Endothelial cell of umbilical vein (primary cell): ENCODE measurements around the gene BMP2K. TPM values are rescaled to one million over a fixed set of nuclear protein-coding genes. Genes with fewer than 3 reads are reported as not detected.

Experiments
- BruUV-seq: library from RNA; stranded (reverse); fragments of 400-500 nt; replicated peaks from 2 replicates; lab custom pipeline; 2021; lab: Mats Ljungman, UMichigan
- CTCF ChIA-PET: fragments of 300-600, 350-600 bp; sonication (Branson Sonifier 250); formaldehyde crosslinking; loops from one replicate; lab custom pipeline; 2021; ENCODE audit warnings: antibody characterized with exemption, inconsistent platforms; lab: Charles Lee
- POLR2A ChIA-PET: fragments of 300-600, 350-600 bp; sonication (Branson Sonifier 250); formaldehyde crosslinking; loops from one replicate; lab custom pipeline; 2021; ENCODE audit warnings: antibody characterized with exemption, inconsistent platforms; lab: Charles Lee
- DNase-seq: peaks from one replicate; pipeline ENCODE4 v3.0.0-alpha.2; 2011; ENCODE audit warnings: low read depth, low spot score
- FAIRE-seq: peaks from 2 replicates; lab custom pipeline; 2011; peaks lifted over from hg19 to GRCh38; lab: Jason Lieb, UNC
- H2AFZ ChIP-seq: 2 replicates; pipeline ENCODE4 v1.6.0; 2012; ENCODE audit warnings: low read depth, low read length, control low read depth, inconsistent platforms
- H3K27ac ChIP-seq: 2 replicates; pipeline ENCODE4 v1.5.1; 2011; ENCODE audit warnings: low read depth, mild to moderate bottlenecking, control low read depth, low read length, moderate library complexity; ENCODE audit not compliant: insufficient read depth
- H3K27me3 ChIP-seq, 2 experiments: 2 replicates each; pipeline versions ENCODE4 v1.6.0 to v1.6.1; 2011; ENCODE audit warnings: low read length in 2 of 2, mixed read lengths in 1 of 2; ENCODE audit not compliant: control insufficient read depth in 2 of 2, insufficient read depth in 2 of 2
- H3K36me3 ChIP-seq, 2 experiments: 2 replicates in 1 of 2; 3 replicates in 1 of 2; pipeline ENCODE4 v1.5.1; 2011; ENCODE audit warnings: low read length in 2 of 2, mild to moderate bottlenecking in 1 of 2, moderate library complexity in 1 of 2; ENCODE audit not compliant: control insufficient read depth in 2 of 2, insufficient read depth in 2 of 2; ENCODE audit errors: extremely low read depth in 1 of 2
- H3K4me1 ChIP-seq: 3 replicates; pipeline ENCODE4 v1.5.1; 2011; ENCODE audit warnings: mild to moderate bottlenecking, low read length; ENCODE audit not compliant: control insufficient read depth, insufficient read depth; ENCODE audit errors: extremely low read depth
- H3K4me2 ChIP-seq: 2 replicates; pipeline ENCODE4 v1.6.1; 2011; ENCODE audit warnings: low read length, control low read depth, mixed read lengths; ENCODE audit not compliant: insufficient read depth
- H3K4me3 ChIP-seq, 3 experiments: fragments of 200-600 bp in 1 of 3; sonication (generic), shearing (Covaris generic) in 1 of 3; replicated peaks in 1 of 3; 2 replicates each; pipeline ENCODE4 v1.5.1; 2011 to 2016; ENCODE audit warnings: control low read depth in 3 of 3, low read length in 3 of 3, mild to moderate bottlenecking in 2 of 3, inconsistent platforms in 1 of 3, low read depth in 1 of 3, moderate library complexity in 1 of 3; ENCODE audit not compliant: insufficient read depth in 1 of 3
- H3K79me2 ChIP-seq: 2 replicates; pipeline ENCODE4 v1.6.0; 2012; ENCODE audit warnings: low read length, inconsistent platforms; ENCODE audit not compliant: control insufficient read depth, insufficient read depth
- H3K9ac ChIP-seq: replicated peaks from 2 replicates; pipeline ENCODE3; 2011; ENCODE audit warnings: low read length, control low read depth; ENCODE audit not compliant: insufficient read depth; ENCODE audit errors: extremely low read depth
- H3K9me1 ChIP-seq: replicated peaks from 3 replicates; pipeline ENCODE4 v1.6.0; 2011; ENCODE audit warnings: mild to moderate bottlenecking, low read length; ENCODE audit not compliant: control insufficient read depth, insufficient read depth; ENCODE audit errors: extremely low read depth
- H3K9me3 ChIP-seq: replicated peaks from 2 replicates; pipeline ENCODE4 v1.5.1; 2012; ENCODE audit warnings: low read length, inconsistent platforms; ENCODE audit not compliant: control insufficient read depth, insufficient read depth
- H4K20me1 ChIP-seq: replicated peaks from 2 replicates; pipeline ENCODE3; 2011; ENCODE audit warnings: mild to moderate bottlenecking, low read length; ENCODE audit not compliant: control insufficient read depth, insufficient read depth; ENCODE audit errors: extremely low read depth
- CTCF ChIP-seq, 2 donors: IDR thresholded peaks; 1 replicate in 1 of 2; 2 replicates in 1 of 2; pipeline ENCODE4 v1.5.1; 2011; ENCODE audit warnings: low read length in 2 of 2, mild to moderate bottlenecking in 2 of 2, moderate library complexity in 2 of 2, control low read depth in 1 of 2, inconsistent platforms in 1 of 2, low read depth in 1 of 2; ENCODE audit not compliant: insufficient read depth in 1 of 2; ENCODE audit errors: extremely low read depth in 1 of 2
- EZH2 ChIP-seq: IDR thresholded peaks from 2 replicates; pipeline ENCODE4 v1.6.1; 2012; ENCODE audit warnings: borderline replicate concordance, low read depth, mild to moderate bottlenecking, moderate library complexity, low read length, inconsistent platforms; ENCODE audit not compliant: severe bottlenecking
- FOS ChIP-seq: IDR thresholded peaks from 2 replicates; pipeline ENCODE4 v1.6.1; 2011; ENCODE audit warnings: mild to moderate bottlenecking, low read length, moderate library complexity, borderline replicate concordance; ENCODE audit not compliant: insufficient read depth
- GATA2 ChIP-seq: IDR thresholded peaks from 2 replicates; pipeline ENCODE4 v1.7.0; 2011; ENCODE audit warnings: low read depth, mild to moderate bottlenecking, moderate library complexity, mixed read lengths, low read length; ENCODE audit not compliant: insufficient read length, insufficient read depth
- JUN ChIP-seq: IDR thresholded peaks from 2 replicates; pipeline ENCODE4 v1.6.1; 2011; ENCODE audit warnings: borderline replicate concordance, low read depth; ENCODE audit not compliant: insufficient read length, insufficient read depth
- MYC ChIP-seq: IDR thresholded peaks from one replicate; pipeline ENCODE4 v1.6.1; 2011; ENCODE audit warnings: mild to moderate bottlenecking, low read depth, low read length
- POLR2A ChIP-seq: IDR thresholded peaks from 2 replicates; pipeline ENCODE4 v1.6.1; 2012; ENCODE audit warnings: low read depth, mild to moderate bottlenecking, control low read depth, low read length
- POLR2AphosphoS5 ChIP-seq: IDR thresholded peaks from 2 replicates; pipeline ENCODE4 v1.6.1; 2012; ENCODE audit warnings: low read depth, mild to moderate bottlenecking, control low read depth, low read length, moderate library complexity; ENCODE audit not compliant: insufficient read depth
- dilution Hi-C: fragments of 300-500 bp; cut with MboI; formaldehyde crosslinking; loops from one replicate; pipeline ENCODE4 v1.15.0; 2019; ENCODE audit warnings: low sequenced_read_pairs; ENCODE audit not compliant: extremely low pct_ligation_motif_present
- intact Hi-C: fragments of 100-400 bp; cut with micrococcal nuclease; formaldehyde crosslinking; loops from one replicate; pipeline ENCODE4 v1.10.0; 2022
- polyA plus RNA-seq, 4 experiments: library from polyadenylated mRNA; depleted of rRNA in 3 of 4; stranded (reverse) in 3 of 4; unstranded in 1 of 4; fragments of >200 nt; gene quantifications; 2 replicates each; pipeline versions ENCODE4 v1.2.1 to v1.2.3, GENCODE V29; 2011 to 2012; ENCODE audit warnings: missing spikeins in 1 of 4
- total RNA-seq: library from RNA; stranded (reverse); gene quantifications from 2 replicates; pipeline ENCODE4 v1.2.3, GENCODE V29; 2021

BMP2K gene
- total and polyA plus RNA-seq, 2 donors (not counting 3 experiments of a cell fraction or from before 2014, with no cell fraction given), result 16.1 to 37.9 TPM

- ChIA-PET POLR2A (no interaction called here), CTCF (interaction anchor here (1.2 kb wide), 1 partner anchor 167 kb away, joined by 4 read pairs; no protein-coding TSS in a partner anchor)
- Histone ChIP-seq H3K36me3 (no peaks in the 10 kb centered on the region), H3K79me2 (peaks cover 84% of the 10 kb centered on the region), H4K20me1 (peaks cover 8% of the 10 kb centered on the region), H3K4me2 (no peak overlapping the region), H3K4me3 (no peak overlapping the region), H2AFZ (no peak overlapping the region), H3K9me3 (no peaks in the 10 kb centered on the region), H3K9ac (no peak overlapping the region), H3K4me1 (peaks cover 23% of the 10 kb centered on the region), H3K9me1 (no peaks in the 10 kb centered on the region), H3K27ac (no peak overlapping the region), H3K27me3 (no peaks in the 10 kb centered on the region)
- FAIRE-seq, result no peak
- DNase-seq, result no peak
- BruUV-seq, result no TSS peak
- intact Hi-C loops, result no loop called here
- dilution Hi-C loops, result no loop called here
- no peak for TF ChIP-seq EZH2
- TF ChIP-seq JUN, result no peak
- TF ChIP-seq POLR2A, result no peak
- no peak for TF ChIP-seq MYC
- no peak for TF ChIP-seq POLR2AphosphoS5
- TF ChIP-seq FOS, result no peak
- no peak for TF ChIP-seq CTCF (IDR thresholded peaks at IDR 0.05; ENCODE audit: extremely low read depth in 1 of 2, insufficient read depth in 1 of 2, low read depth in 1 of 2, low read length in 2 of 2)
Observed at GRCh38 chr4:78780093-78780492, 3.9 kb downstream of the BMP2K start.

GRCh38 chr4:78781139-78781538, 5.0 kb downstream of the BMP2K start:
- DNase-seq (no peak), FAIRE-seq (no peak)
- Histone ChIP-seq H3K27ac (no peak overlapping the region), H3K9me1 (no peaks in the 10 kb centered on the region), H4K20me1 (peaks cover 8% of the 10 kb centered on the region), H3K9me3 (no peaks in the 10 kb centered on the region), H3K36me3 (no peaks in the 10 kb centered on the region), H3K4me1 (peaks cover 21% of the 10 kb centered on the region), H3K4me3 (no peak overlapping the region), H2AFZ (no peak overlapping the region), H3K9ac (no peak overlapping the region), H3K27me3 (no peaks in the 10 kb centered on the region), H3K79me2 (peaks cover 95% of the 10 kb centered on the region), H3K4me2 (no peak overlapping the region)
- dilution Hi-C loops, result no loop called here
- ChIA-PET CTCF (no interaction called here), POLR2A (no interaction called here)
- no TSS peak for BruUV-seq
- intact Hi-C loops, result no loop called here
- TF ChIP-seq GATA2 (no peak), POLR2AphosphoS5 (no peak)
